Activated naive CD4-positive, alpha-beta T cell treated with anti-CD3 and anti-CD28 coated beads for 36 hours (primary cell): Measurements from ENCODE around the gene SLC27A1. TPM values are rescaled to one million over a fixed set of nuclear protein-coding genes. Genes with fewer than 3 reads are reported as not detected.

Source experiments
- CTCF ChIA-PET: fragments of 350-600 bp; sonication (Branson Sonifier 250); formaldehyde crosslinking; loops from one replicate; lab custom pipeline; 2021; ENCODE audit warnings: antibody characterized with exemption; lab: Charles Lee
- DNase-seq: peaks from one replicate; pipeline ENCODE4 v3.0.0-alpha.2; 2020
- H3K27ac Mint-ChIP-seq: one replicate; pipeline ENCODE4 v1.8.0; 2021; ENCODE audit warnings: mild to moderate bottlenecking, mixed read lengths
- H3K27me3 Mint-ChIP-seq: one replicate; pipeline ENCODE4 v1.8.0; 2021; ENCODE audit warnings: low read depth, mixed read lengths
- H3K36me3 Mint-ChIP-seq: one replicate; pipeline ENCODE4 v1.8.0; 2021; ENCODE audit warnings: low read depth, mixed read lengths
- H3K4me1 Mint-ChIP-seq: one replicate; pipeline ENCODE4 v1.8.0; 2021; ENCODE audit warnings: low read depth, mixed read lengths
- H3K4me3 Mint-ChIP-seq: one replicate; pipeline ENCODE4 v1.8.0; 2021; ENCODE audit warnings: mild to moderate bottlenecking, moderate library complexity, mixed read lengths
- H3K9me3 Mint-ChIP-seq: one replicate; pipeline ENCODE4 v1.8.0; 2021; ENCODE audit warnings: mixed read lengths
- intact Hi-C: fragments of 100-400 bp; cut with micrococcal nuclease; formaldehyde crosslinking; loops from one replicate; pipeline ENCODE4 v1.15.1; 2023
- total RNA-seq, 2 experiments: library from RNA; stranded (reverse); gene quantifications; one replicate each; pipeline ENCODE4 v1.2.3, GENCODE V29; 2021

SLC27A1 gene
- total RNA-seq, 2 experiments from 2014 or later, result 1.2 to 1.7 TPM

GRCh38 chr19:17445526-17446165 is 24.7 kb upstream of the SLC27A1 start:
- intact Hi-C loops, result no loop called here
- CTCF ChIA-PET, result interaction anchor here (0.6 to 1.1 kb wide), 2 partner anchors 26 to 977 kb away, joined by 3 to 4 read pairs; partner anchors contain the start of gene MVB12A
- peaks cover 3% of the 10 kb centered on the region for H3K9me3 Mint-ChIP-seq
- H3K27me3 Mint-ChIP-seq, result peaks cover 11% of the 10 kb centered on the region
- H3K4me1 Mint-ChIP-seq, result peaks cover 10% of the 10 kb centered on the region
- DNase-seq, result no peak
- H3K27ac Mint-ChIP-seq, result no peak overlapping the region
- no peaks in the 10 kb centered on the region for H3K36me3 Mint-ChIP-seq
- H3K4me3 Mint-ChIP-seq, result no peak overlapping the region

GRCh38 chr19:17447704-17448130 is 22.6 kb upstream of the SLC27A1 start:
- Mint-ChIP-seq H3K4me1 (peaks cover 13% of the 10 kb centered on the region), H3K27me3 (peaks cover 11% of the 10 kb centered on the region), H3K9me3 (peaks cover 3% of the 10 kb centered on the region), H3K27ac (no peak overlapping the region), H3K4me3 (no peak overlapping the region), H3K36me3 (no peaks in the 10 kb centered on the region)
- intact Hi-C loops, result loop anchor here (1.0 to 2.0 kb wide), 2 partner anchors 23 to 52 kb away; no protein-coding TSS in a partner anchor
- DNase-seq, result no peak
- CTCF ChIA-PET, result interaction anchor here (0.5 to 0.6 kb wide), 2 partner anchors 14 to 294 kb away, joined by 4 read pairs; no protein-coding TSS in a partner anchor

- CTCF ChIA-PET, result interaction anchor here (0.5 to 1.3 kb wide), 7 partner anchors 11 to 700 kb away, joined by 3 to 4 read pairs (median 4); no protein-coding TSS in a partner anchor
- intact Hi-C loops, result loop anchor here (1.0 to 2.0 kb wide), 2 partner anchors 24 to 53 kb away; no protein-coding TSS in a partner anchor
- Mint-ChIP-seq H3K4me3 (peak within 1 kb of the TSS; percentile 27), H3K27me3 (peaks cover 12% of the 10 kb centered on the region), H3K36me3 (no peaks in the 10 kb centered on the region), H3K27ac (no peak within 1 kb of the TSS), H3K9me3 (peaks cover 3% of the 10 kb centered on the region), H3K4me1 (peaks cover 14% of the 10 kb centered on the region)
- DNase-seq, result peak; percentile 80
These were observed 22.0 kb upstream of the SLC27A1 start, which contains the start of gene TMEM221 for GRCh38 chr19:17448131-17448967. Gene TMEM221 (minus strand): TSS chr19:17448668. CDS start chr19:17448462, 206 bp downstream.

GRCh38 chr19:17450264-17451075 is 19.9 kb upstream of the SLC27A1 start:
- DNase-seq, result peak; percentile 72
- Mint-ChIP-seq H3K27ac (no peak overlapping the region), H3K36me3 (no peaks in the 10 kb centered on the region), H3K9me3 (peaks cover 3% of the 10 kb centered on the region), H3K27me3 (peaks cover 26% of the 10 kb centered on the region), H3K4me3 (peak overlapping the region; percentile 3), H3K4me1 (peaks cover 19% of the 10 kb centered on the region)
- intact Hi-C loops, result loop anchor here (1.0 to 2.0 kb wide), 3 partner anchors 19 to 158 kb away; partner anchors contain the start of gene BST2
- CTCF ChIA-PET, result interaction anchor here (0.8 to 1.9 kb wide), 3 partner anchors 11 to 27 kb away, joined by 3 to 5 read pairs (median 4); no protein-coding TSS in a partner anchor

- intact Hi-C loops, result loop anchor here (2.0 kb wide), 3 partner anchors 123 to 403 kb away; no protein-coding TSS in a partner anchor
- no peaks in the 10 kb centered on the region for H3K36me3 Mint-ChIP-seq
- no peak overlapping the region for H3K27ac Mint-ChIP-seq
- peaks cover 33% of the 10 kb centered on the region for H3K27me3 Mint-ChIP-seq
- no peak overlapping the region for H3K4me3 Mint-ChIP-seq
- CTCF ChIA-PET, result interaction anchor here (0.9 to 1.9 kb wide), 2 partner anchors 10 to 14 kb away, joined by 4 read pairs; no protein-coding TSS in a partner anchor
- H3K9me3 Mint-ChIP-seq, result peaks cover 3% of the 10 kb centered on the region
- no peak for DNase-seq
- peaks cover 19% of the 10 kb centered on the region for H3K4me1 Mint-ChIP-seq
These were observed 18.5 kb upstream of the SLC27A1 start for GRCh38 chr19:17451820-17452219.

- H3K27ac Mint-ChIP-seq, result no peak overlapping the region
- H3K36me3 Mint-ChIP-seq, result no peaks in the 10 kb centered on the region
- peaks cover 37% of the 10 kb centered on the region for H3K27me3 Mint-ChIP-seq
- CTCF ChIA-PET, result interaction anchor here (0.9 to 1.8 kb wide), 6 partner anchors 10 to 119 kb away, joined by 3 to 6 read pairs (median 4); no protein-coding TSS in a partner anchor
- DNase-seq, result no peak
- H3K4me3 Mint-ChIP-seq, result no peak overlapping the region
- peaks cover 19% of the 10 kb centered on the region for H3K4me1 Mint-ChIP-seq
- H3K9me3 Mint-ChIP-seq, result peaks cover 3% of the 10 kb centered on the region
- intact Hi-C loops, result no loop called here
These were observed 15.7 kb upstream of the SLC27A1 start for GRCh38 chr19:17454576-17455071.

- no peak overlapping the region for H3K27ac Mint-ChIP-seq
- intact Hi-C loops, result no loop called here
- peaks cover 11% of the 10 kb centered on the region for H3K4me1 Mint-ChIP-seq
- no peaks in the 10 kb centered on the region for H3K9me3 Mint-ChIP-seq
- H3K36me3 Mint-ChIP-seq, result no peaks in the 10 kb centered on the region
- DNase-seq, result no peak
- CTCF ChIA-PET, result interaction anchor here (1.1 to 1.8 kb wide), 3 partner anchors 10 to 41 kb away, joined by 4 to 6 read pairs (median 5); no protein-coding TSS in a partner anchor
- peaks cover 37% of the 10 kb centered on the region for H3K27me3 Mint-ChIP-seq
- no peak overlapping the region for H3K4me3 Mint-ChIP-seq
These were observed 14.8 kb upstream of the SLC27A1 start for GRCh38 chr19:17455308-17456123.

- Mint-ChIP-seq H3K36me3 (no peaks in the 10 kb centered on the region), H3K4me1 (peaks cover 6% of the 10 kb centered on the region), H3K27me3 (peaks cover 37% of the 10 kb centered on the region), H3K27ac (no peak overlapping the region), H3K9me3 (no peaks in the 10 kb centered on the region), H3K4me3 (no peak overlapping the region)
- intact Hi-C loops, result no loop called here
- DNase-seq, result no peak
- CTCF ChIA-PET, result no interaction called here
These were observed 14.2 kb upstream of the SLC27A1 start for GRCh38 chr19:17456127-17456526.

GRCh38 chr19:17457616-17458015 is 12.7 kb upstream of the SLC27A1 start:
- Mint-ChIP-seq H3K4me1 (peaks cover 6% of the 10 kb centered on the region), H3K27me3 (peaks cover 37% of the 10 kb centered on the region), H3K27ac (no peak overlapping the region), H3K9me3 (no peaks in the 10 kb centered on the region), H3K4me3 (no peak overlapping the region), H3K36me3 (no peaks in the 10 kb centered on the region)
- intact Hi-C loops, result no loop called here
- no peak for DNase-seq
- CTCF ChIA-PET, result interaction anchor here (0.6 to 1.0 kb wide), 2 partner anchors 8 to 39 kb away, joined by 3 to 4 read pairs; no protein-coding TSS in a partner anchor

- Mint-ChIP-seq H3K4me3 (no peak overlapping the region), H3K9me3 (no peaks in the 10 kb centered on the region), H3K27me3 (peaks cover 32% of the 10 kb centered on the region), H3K36me3 (no peaks in the 10 kb centered on the region), H3K4me1 (peaks cover 2% of the 10 kb centered on the region), H3K27ac (no peak overlapping the region)
- DNase-seq, result no peak
- intact Hi-C loops, result no loop called here
- CTCF ChIA-PET, result interaction anchor here (0.6 to 1.4 kb wide), 2 partner anchors 30 to 73 kb away, joined by 4 to 5 read pairs; no protein-coding TSS in a partner anchor
These were observed 11.4 kb upstream of the SLC27A1 start for GRCh38 chr19:17458970-17459369.
